Ovary (tissue), 3 donors: ENCODE measurements around the gene MRPL12.

ENCODE experiments used
- EP300 ChIP-seq: sonication (generic); formaldehyde crosslinking; IDR thresholded peaks from one replicate; pipeline ENCODE4 v1.6.1; 2017; ENCODE audit warnings: antibody characterized with exemption
- POLR2A ChIP-seq: fragments of 450-650 bp; IDR thresholded peaks from one replicate; pipeline ENCODE4 v1.6.1; 2017; ENCODE audit warnings: antibody characterized with exemption, mild to moderate bottlenecking, moderate library complexity
- TF ChIP-seq, protein P1 (sequence below), 3 donors: fragments of 450-650 bp in 2 of 3; fragments of 200-600 bp in 1 of 3; IDR thresholded peaks; one replicate each; pipeline versions ENCODE4 v1.5.1 to v1.8.0; 2016 to 2022; ENCODE audit warnings: antibody characterized with exemption in 3 of 3, mild to moderate bottlenecking in 1 of 3
- donor health status: DM: no; HTN: no; CAD: no.

DNA sequence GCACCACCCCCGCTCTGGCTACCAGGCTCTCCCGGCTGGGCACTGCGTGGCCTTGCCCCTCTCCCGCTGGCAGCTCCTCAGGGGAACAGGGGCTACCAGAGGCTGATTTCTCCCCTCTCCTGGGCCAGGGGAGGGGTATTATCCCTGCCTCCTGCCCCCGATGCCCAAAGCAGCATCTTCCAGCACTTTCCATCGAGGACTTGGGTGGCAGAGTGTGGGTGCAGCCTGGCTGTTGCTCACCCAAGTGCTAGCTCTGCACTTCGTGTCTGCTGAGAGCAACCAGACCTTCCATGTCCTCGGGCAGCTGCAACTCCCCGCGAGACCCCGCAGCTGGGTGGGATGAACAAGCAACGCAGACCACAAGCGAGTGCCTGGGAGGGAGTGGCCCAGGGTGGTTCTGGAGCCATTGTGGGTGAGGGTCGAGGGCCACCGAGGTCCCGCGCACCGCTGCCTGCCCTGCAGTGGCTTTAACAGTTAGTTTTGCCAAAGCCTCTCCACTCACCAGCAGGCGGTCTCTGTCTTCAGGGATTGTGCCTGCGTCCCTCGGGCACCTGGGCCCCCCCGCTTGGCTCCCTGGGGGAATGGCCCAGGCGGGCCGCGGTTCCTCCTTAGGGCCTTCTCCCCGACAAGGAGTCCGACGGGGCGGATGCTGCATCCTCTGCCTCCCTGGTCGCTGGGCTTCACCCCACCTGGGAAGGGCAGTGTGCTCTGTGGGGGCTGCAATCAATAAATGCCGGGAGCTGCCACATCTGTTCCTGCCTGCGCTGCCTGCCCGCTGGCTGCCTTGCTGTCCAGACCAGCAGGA, 17.3 kb downstream of the MRPL12 start:
- TF ChIP-seq, protein P1, sequence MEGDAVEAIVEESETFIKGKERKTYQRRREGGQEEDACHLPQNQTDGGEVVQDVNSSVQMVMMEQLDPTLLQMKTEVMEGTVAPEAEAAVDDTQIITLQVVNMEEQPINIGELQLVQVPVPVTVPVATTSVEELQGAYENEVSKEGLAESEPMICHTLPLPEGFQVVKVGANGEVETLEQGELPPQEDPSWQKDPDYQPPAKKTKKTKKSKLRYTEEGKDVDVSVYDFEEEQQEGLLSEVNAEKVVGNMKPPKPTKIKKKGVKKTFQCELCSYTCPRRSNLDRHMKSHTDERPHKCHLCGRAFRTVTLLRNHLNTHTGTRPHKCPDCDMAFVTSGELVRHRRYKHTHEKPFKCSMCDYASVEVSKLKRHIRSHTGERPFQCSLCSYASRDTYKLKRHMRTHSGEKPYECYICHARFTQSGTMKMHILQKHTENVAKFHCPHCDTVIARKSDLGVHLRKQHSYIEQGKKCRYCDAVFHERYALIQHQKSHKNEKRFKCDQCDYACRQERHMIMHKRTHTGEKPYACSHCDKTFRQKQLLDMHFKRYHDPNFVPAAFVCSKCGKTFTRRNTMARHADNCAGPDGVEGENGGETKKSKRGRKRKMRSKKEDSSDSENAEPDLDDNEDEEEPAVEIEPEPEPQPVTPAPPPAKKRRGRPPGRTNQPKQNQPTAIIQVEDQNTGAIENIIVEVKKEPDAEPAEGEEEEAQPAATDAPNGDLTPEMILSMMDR (IDR thresholded peaks at IDR 0.05), result no peak
- no peak for TF ChIP-seq POLR2A
- no peak for TF ChIP-seq EP300
